ENCODE results near the gene ZCCHC24. TPM values are rescaled to one million over a fixed set of nuclear protein-coding genes. Genes with fewer than 3 reads are reported as not detected.
A peak's percentile ranks its signal among the peaks of the same experiment; 100 is the strongest.

Gene ZCCHC24
- total RNA-seq, 2 donors from 2014 or later, result 14.0 to 19.8 TPM

- intact Hi-C loops (cut with DNase I), result no loop called here
- Histone ChIP-seq H3K4me3 (peak overlapping the region; percentile 9 to 19), H3K9me3 (no peaks in the 10 kb centered on the region), H3K27me3 (no peaks in the 10 kb centered on the region), H3K36me3 (replicated peaks in 1 of 2; ENCODE audit: insufficient read depth in 1 of 2, low read depth in 2 of 2) (no peaks in the 10 kb centered on the region), H3K4me1 (peaks cover 31% of the 10 kb centered on the region), H3K27ac (peak overlapping the region; percentile 26 to 89 (median 87))
- DNase-seq (peak; percentile 74 to 85 (median 80)), ATAC-seq (no peak)
- WGBS, 2 donors, result 21 to 23% methylated on average over 12 to 16 of the region's 16 CpGs
- TF ChIP-seq POLR2A (IDR thresholded peaks at IDR 0.05), result no peak
- TF ChIP-seq, protein P1, sequence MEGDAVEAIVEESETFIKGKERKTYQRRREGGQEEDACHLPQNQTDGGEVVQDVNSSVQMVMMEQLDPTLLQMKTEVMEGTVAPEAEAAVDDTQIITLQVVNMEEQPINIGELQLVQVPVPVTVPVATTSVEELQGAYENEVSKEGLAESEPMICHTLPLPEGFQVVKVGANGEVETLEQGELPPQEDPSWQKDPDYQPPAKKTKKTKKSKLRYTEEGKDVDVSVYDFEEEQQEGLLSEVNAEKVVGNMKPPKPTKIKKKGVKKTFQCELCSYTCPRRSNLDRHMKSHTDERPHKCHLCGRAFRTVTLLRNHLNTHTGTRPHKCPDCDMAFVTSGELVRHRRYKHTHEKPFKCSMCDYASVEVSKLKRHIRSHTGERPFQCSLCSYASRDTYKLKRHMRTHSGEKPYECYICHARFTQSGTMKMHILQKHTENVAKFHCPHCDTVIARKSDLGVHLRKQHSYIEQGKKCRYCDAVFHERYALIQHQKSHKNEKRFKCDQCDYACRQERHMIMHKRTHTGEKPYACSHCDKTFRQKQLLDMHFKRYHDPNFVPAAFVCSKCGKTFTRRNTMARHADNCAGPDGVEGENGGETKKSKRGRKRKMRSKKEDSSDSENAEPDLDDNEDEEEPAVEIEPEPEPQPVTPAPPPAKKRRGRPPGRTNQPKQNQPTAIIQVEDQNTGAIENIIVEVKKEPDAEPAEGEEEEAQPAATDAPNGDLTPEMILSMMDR (IDR thresholded peaks at IDR 0.05), result no peak
Measured at GRCh38 chr10:79446758-79447084, 1.3 kb upstream of the ZCCHC24 start.

- Histone ChIP-seq H3K4me3 (peak overlapping the region; percentile 9 to 19), H3K4me1 (peaks cover 31% of the 10 kb centered on the region), H3K36me3 (replicated peaks in 1 of 2; ENCODE audit: insufficient read depth in 1 of 2, low read depth in 2 of 2) (no peaks in the 10 kb centered on the region), H3K27ac (peak overlapping the region; percentile 26 to 89 (median 87)), H3K27me3 (no peaks in the 10 kb centered on the region), H3K9me3 (no peaks in the 10 kb centered on the region)
- ATAC-seq (peak; percentile 2), DNase-seq (peak in 1 of 4 donors; percentile 30)
- TF ChIP-seq POLR2A (IDR thresholded peaks at IDR 0.05), result peak in 2 of 3 donors; percentile 73 to 80
- TF ChIP-seq, protein P1 (IDR thresholded peaks at IDR 0.05), result peak in 1 of 7 experiments; percentile 12
- WGBS, 2 donors, result 0% methylated on average over 34 to 39 of the region's 43 CpGs
- intact Hi-C loops (cut with DNase I), result no loop called here
Measured at GRCh38 chr10:79445977-79446757, 743 bp upstream of the ZCCHC24 start.

GRCh38 chr10:79444199-79445119 is 965 bp downstream of the ZCCHC24 start:
- H3K27me3 ChIP-seq, result no peaks in the 10 kb centered on the region
- 0 to 2% methylated on average over 8 to 41 of the region's 44 CpGs for WGBS, 2 donors
- H3K9me3 ChIP-seq, result no peaks in the 10 kb centered on the region
- H3K4me1 ChIP-seq, result peaks cover 31% of the 10 kb centered on the region
- H3K4me3 ChIP-seq, result peak overlapping the region; percentile 51 to 63
- TF ChIP-seq, protein P1 (IDR thresholded peaks at IDR 0.05), result no peak
- peak in 2 of 3 donors; percentile 24 to 42 for TF ChIP-seq POLR2A (IDR thresholded peaks at IDR 0.05)
- peak; percentile 68 to 72 (median 68) for DNase-seq
- peak; percentile 41 for ATAC-seq
- intact Hi-C loops (cut with DNase I), result no loop called here
- H3K36me3 ChIP-seq (replicated peaks in 1 of 2; ENCODE audit: insufficient read depth in 1 of 2, low read depth in 2 of 2), result no peaks in the 10 kb centered on the region
- H3K27ac ChIP-seq, result peak overlapping the region; percentile 86 to 89 (median 88)

DNA sequence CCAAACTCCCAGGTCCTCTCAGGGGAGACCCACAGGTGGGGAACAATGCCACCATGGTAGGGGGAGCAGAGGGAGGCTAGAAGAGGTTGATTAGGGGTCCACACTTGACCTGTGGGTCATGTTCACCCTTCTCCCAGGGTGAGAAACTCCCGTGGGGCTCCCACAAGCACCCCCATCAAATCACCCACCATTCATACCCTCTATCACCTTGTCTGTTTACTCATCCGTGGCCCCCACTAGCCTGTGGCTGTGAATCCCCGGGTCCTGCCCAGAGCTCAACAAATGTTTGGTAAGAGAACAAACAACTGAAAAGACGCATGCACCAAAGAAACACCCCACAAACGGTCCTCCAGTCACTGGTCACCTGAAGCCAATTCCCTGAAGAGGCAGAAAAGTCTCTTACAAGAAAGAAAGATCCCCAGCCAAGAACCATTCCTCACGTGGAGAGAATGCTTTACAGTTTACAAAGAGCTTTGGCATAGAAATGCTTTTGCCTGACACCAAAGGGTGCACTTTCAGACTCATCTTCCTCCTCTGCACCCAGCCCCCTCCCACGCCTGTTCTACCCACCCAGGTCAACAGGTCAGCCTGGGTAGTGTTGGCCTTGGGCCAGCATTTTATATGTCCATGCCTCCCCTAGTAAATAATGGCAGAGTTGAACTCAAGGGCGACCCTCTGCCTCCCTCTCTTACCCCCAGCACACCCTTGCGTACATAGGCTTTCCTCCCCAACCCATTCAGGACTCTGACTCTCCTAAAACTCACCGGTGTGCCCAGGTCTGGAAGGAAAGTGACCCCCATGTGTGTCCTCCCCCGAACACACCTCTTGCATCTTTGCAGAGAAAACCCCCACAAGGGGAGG is 1.9 kb downstream of the ZCCHC24 start:
- Histone ChIP-seq H3K4me3 (peak overlapping the region in 1 of 2 donors; percentile 63), H3K27ac (peak overlapping the region in 3 of 4 donors; percentile 86 to 89 (median 88)), H3K9me3 (no peaks in the 10 kb centered on the region), H3K36me3 (replicated peaks in 1 of 2; ENCODE audit: insufficient read depth in 1 of 2, low read depth in 2 of 2) (no peaks in the 10 kb centered on the region), H3K27me3 (no peaks in the 10 kb centered on the region), H3K4me1 (peaks cover 31% of the 10 kb centered on the region)
- 40 to 47% methylated on average over 11 of the region's 11 CpGs for WGBS, 2 donors
- DNase-seq (no peak), ATAC-seq (no peak)
- TF ChIP-seq, protein P1 (IDR thresholded peaks at IDR 0.05), result no peak
- TF ChIP-seq POLR2A (IDR thresholded peaks at IDR 0.05), result no peak
- intact Hi-C loops (cut with DNase I), result no loop called here
